NCI-H460 (cell line): ENCODE measurements around the gene SP2. TPM values are rescaled to one million over a fixed set of nuclear protein-coding genes. Genes with fewer than 3 reads are reported as not detected.

Experiments used
- DNase-seq: peaks from one replicate; pipeline ENCODE4 v3.0.0-alpha.2; 2016; ENCODE audit warnings: low read depth; ENCODE audit errors: extremely low read depth
- total RNA-seq: library from RNA; depleted of rRNA; stranded (reverse); fragments of >200 nt; shearing (Covaris generic); gene quantifications from 2 replicates; pipeline ENCODE4 v1.2.3, GENCODE V29; 2014

SP2 gene
- total RNA-seq, 1 experiment from 2014 or later = 2.4 TPM

DNA sequence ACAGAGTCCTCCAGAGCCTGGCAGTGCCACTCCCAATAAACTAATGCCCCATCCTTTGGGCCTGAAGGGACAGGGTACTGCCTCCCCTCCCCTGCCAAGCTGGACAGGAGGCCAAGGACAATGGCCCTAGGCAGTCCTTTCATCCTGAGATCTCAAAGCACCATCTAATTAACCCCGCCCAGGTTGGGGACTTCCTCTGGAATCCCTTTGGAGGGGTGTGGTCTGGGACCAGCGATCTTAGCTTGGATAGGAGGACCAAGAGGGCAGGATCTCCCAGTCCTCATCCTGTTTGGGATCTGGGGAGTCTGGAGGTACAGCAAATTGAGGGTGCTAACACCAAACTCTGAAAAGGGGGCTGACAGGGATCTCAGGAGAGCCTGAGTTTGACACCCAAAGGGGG is 26.9 kb upstream of the SP2 start:
- no peak for DNase-seq

DNA sequence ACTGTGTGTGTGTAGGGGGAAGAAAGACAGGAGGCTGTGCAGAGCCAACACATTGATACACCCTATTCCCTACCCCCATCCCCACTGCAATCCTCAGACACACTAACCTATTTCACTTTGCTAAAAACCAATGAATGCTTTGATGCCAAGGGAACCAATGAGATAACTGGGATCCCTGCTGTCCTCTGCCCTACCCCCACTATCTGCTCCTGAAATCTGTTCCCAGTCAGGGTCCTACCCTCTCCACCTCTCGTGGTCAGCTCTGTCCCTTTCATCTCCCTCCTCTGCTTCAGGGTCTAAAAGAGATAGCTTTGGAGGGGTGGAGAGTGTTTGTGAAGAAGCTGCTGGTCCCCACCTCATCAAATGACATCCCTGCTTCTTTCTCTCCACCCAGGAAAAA is 26.0 kb upstream of the SP2 start:
- no peak for DNase-seq

DNA sequence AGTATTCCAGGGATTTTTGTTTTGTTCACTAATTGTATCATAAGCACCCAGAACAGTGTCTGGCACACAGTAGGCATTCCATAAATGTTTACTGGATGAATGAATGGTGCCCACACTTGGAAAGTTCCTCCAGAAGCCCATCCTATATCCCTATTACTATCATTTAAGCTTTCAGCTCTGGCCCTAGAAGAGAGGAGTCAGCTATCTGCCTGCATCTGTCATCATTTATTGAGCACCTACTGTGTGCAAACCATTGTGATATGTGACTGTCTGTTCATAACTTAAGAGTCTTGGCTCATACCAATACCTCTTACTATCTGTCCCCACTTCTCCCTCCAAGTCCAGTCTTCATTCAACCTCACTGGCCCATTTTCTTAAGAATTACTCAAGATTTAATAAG is 25.0 kb upstream of the SP2 start:
- no peak for DNase-seq

DNA sequence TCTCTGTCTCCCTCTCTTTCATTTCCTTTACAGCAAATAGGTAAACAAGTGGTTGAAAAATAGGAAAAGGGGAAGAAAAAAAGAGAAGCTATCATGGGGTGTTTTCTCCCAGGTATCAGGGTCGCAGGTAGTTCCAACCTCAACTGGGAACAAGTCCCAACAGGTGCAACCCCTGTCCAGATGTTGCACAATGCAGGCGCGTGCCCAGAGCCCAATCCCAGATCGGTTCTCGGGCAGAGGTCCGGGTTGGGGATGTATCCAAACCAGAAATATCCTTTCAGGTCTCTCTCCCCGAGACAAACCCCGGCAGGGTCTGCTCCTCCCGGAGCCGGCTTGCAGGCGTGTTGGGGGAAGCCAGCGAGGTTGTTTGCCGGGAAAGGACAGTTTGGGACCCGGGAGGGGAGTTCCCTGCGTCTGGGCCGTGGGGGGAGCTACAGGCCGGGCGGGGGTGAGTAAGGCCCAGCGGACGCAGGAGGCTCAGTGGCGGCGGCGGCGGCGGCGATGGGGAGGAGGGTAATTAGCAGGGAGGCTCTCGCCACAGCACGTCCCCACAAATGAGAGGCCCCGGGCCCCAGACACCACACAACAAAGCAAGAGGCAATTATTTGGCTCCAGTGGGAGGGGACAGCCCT is 23.9 kb upstream of the SP2 start:
- DNase-seq = no peak

DNA sequence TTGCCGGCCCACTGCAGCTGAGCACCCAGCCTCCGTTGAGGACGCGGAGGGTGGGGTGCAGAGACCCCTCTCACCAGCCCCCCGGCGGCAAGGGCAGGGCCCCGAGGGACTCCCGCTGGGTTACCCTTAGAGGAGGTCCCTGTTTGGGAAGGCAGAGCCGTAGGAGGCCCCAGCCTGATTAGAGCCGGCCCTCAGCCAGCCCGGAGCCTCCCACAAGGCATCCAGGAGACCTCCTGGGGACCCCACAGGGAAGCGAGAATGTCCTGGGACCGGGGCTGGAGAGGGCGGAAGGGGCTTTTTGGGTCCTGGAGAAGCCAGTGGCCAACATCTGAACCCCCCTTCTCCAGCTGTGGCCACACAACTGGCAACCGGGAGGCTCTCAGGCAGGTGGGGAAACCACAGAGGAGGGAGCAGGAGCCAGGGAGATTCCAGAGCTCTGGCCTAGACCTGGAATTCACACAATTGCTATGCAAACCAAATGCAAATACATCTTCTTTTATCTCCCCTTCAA is 23.3 kb upstream of the SP2 start:
- no peak for DNase-seq

DNA sequence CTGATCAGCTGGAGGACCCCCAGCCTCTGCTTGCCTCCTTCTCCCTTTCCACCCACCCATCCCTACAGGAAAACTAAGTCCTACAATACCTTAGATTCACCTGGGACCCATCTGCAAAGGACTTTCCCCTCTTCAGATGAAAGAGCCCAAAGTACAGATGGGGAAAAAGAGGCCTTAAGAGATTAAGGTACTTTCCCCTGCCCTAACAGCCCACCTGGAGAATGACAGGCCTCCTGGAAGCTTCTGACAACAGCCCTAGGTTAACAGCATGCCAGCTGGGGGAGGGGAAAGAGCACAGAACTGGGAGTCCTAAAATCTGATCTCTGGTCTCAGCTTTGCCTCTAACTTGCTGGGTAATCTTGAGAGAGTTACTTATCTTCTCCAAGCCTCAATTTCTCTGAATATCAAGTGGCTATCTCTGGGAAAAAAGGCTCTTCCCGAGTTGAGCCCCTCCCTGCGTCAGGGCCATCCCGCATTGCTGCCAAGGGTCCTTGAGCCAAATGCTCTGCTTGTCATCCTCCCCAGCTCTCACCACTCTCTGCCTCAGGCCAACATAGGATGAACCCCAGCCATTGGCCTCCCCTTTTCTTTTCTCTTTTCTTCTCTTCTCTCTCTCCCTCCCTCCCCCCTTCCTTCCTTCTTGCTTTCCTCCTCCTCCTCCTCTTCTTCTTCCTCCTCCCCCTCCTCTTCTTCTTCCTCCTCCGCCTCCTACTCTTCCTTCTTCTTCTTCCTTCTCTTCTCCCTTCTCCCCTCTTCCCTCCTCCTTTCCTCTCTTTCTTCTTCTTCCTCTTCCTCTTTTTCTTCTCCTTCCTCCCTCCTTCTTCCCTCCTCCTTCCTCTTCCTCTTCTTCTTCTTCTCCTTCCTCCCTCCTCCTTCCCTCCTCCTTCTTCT is 22.6 kb upstream of the SP2 start:
- DNase-seq = no peak

DNA sequence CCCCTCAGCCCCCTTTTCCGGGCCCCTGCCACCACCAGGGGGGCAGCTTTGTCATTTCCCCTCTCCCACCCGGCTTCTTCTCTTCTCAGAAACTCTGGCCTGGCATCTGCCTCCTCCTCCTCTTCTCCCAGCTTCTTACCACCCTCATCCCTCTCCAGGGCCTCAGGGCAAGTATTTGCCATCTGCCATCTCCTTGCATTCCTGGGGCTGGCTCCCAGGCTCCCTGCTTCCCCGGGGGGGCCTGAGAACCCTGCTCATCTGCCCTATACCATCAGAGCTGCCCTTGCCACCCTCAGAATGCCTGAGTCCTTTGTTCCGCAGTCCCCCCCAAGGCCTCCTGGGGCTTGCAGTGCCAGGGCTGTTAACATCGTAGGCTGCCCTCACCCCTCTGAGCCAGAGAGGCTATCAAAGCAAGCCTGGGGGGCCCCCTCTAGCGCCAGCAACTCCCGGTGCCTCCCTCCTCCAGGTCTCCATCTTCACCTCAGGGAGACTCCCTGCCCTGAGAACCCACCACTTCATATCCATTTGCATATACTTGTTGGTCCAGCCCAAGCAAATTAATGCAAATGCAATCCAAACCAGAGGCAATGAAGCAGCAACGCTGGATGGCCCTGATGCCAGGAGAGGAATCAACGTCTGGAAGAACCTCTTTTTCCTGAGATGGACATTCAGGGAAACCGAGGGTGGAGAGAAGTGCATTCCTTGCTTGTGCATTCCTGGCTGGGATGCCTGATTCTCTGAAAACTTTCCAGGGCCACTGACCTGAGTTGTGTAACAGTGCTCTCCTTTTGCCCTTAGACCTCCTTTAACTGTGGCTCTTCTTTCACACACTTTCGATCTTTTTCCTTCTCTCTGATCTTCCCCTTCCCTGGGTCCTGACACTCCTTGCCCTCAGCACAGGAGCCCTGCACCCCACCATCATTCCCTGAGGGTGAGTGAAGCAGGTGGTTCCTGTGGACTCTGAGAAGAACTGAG is 20.7 kb upstream of the SP2 start:
- no peak for DNase-seq

DNA sequence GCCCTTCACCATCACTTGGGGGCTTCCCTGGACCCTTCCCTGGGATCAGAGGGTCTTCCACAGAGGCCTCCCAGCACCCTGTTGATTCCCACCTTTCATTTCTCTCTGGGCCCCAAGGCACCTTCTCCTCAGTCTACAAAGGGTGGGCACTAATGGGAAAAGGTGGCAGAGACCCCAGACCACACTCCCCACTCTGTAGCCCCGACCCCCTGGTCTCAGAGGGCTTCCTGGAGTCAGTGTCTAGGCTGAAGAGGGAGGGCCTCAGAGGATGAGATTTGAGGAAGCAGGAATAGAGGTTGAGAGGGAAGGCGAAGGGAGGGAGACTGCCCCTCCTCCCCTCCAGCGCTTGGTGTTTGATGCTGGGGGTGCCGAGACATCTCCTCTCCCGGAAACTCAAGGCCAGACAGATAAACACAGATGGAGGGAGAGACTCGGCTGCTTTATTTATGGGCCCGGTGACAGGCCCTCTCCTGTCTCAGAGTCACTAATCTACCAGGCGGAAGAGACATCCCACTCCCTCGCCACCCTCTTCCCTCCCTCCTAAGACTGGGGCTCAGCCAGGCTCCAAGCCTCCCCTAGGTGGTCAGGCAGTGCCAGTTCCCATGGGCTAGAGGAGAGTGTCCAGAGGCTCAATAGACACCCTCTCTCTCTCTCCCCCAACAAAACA is 18.5 kb upstream of the SP2 start:
- DNase-seq = no peak

DNA sequence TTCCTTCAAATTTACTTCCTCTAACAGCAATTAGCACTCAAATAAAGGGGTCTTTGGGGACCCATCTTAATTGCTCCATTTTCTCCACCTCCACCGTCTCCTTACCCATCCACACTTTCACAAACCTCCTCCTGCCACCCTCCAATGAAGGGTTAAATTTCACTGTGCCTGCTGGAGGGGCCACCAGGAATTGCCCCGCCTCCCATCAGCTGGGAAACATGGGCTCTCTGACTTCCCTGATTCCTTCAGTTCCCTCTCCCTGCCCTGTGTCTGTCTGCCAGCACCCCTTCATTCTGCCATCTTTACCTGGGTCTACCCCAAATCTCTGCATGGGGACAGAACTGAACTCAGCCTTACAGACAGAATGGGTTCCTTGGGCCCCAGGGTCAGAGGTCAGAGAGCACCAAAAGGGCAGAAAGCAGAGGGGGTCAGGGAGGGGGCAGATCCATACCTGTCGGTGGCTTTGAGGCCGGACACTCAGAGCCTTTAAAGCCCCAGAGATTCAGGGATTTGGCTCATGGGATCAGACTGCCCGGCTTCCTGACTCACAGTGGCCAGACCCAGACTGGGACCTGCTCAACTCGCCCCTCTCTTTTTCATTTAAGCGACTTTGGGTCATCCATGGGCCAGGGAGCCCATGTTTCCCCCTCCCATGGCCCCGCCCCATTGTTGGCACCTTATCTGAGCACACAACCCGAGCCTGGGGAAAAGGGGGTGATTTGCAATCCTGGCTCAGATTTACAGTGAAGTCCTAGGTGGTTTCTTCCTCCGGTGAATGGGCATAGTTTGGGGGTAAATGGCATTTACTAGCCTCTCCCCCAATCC is 17.6 kb upstream of the SP2 start:
- DNase-seq = no peak

DNA sequence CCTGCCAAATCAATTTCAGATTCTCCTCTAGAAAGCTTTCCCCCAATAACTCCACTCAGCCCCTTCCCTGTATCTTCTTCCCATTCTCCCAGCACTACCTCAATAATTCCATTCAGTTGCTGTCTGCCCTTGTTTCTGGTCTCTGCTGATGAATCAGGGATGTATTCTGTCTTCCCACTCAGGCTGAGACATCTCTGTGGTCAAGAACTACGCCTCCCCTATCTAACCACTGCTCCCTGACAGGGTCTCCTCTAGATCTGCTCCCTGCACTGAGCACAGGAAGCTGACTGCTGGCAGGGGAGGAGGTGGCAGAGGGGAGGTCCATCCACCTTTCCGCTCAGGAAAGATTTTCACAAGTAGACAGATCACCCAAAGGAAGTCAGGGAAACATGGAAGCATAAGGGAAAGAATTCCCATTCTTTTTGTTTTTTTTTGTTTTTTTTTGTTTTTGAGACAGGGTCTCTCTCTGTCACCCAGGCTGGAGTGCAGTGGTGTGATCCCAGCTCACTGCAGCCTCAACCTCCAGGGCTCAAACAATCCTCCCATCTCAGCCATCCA is 16.9 kb upstream of the SP2 start:
- DNase-seq = no peak

DNA sequence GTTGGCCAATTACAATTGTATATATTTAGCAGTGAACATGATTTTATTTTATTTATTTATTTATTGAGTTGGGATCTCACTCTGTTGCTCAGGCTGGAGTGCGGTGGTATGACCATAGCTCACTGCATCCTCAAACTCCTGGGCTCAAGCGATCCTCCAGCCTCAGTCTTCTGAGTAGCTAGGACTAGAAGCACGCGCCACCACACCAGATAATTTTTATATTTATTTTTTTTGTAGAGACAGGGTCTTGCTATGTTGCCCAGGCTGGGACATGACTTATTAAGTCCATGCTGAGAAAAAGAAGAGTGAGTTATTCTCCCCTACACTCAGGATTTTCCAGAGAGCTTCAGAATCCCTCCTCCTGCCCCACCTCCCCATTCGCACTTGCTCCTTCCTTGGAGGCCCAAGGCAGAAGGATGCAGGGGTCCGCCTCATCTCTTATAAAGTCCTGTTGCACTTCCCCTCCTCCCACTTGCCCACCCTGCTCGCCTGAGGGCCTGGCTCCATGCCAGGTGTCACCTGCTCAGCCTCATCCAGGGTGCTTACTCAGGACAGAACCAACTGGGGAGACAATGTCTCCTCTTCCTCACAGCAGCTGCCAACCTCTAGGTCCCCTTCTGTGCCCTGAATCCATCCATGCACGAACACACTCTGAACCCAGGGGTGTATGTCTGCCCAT is 16.1 kb upstream of the SP2 start:
- DNase-seq = no peak

DNA sequence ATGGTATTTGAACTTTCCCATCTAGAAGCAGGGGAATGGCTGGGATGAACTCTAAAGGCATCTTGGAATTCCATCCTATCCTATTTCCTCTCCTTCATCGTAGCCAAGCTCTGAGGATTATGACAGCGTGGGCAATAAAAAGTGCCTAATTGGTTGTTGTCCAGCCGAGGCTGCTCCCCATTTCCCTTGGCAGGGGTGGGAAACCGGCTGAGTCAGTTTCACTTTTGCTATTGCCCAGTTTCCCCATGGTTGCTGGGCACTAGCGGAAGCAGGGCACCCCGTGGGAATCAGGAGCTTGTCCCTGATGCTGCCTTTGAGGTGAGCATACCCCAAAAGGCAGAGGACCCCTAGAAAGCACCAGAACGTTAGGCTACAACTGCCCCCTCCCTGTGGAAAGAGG is 13.8 kb upstream of the SP2 start:
- DNase-seq = no peak

DNA sequence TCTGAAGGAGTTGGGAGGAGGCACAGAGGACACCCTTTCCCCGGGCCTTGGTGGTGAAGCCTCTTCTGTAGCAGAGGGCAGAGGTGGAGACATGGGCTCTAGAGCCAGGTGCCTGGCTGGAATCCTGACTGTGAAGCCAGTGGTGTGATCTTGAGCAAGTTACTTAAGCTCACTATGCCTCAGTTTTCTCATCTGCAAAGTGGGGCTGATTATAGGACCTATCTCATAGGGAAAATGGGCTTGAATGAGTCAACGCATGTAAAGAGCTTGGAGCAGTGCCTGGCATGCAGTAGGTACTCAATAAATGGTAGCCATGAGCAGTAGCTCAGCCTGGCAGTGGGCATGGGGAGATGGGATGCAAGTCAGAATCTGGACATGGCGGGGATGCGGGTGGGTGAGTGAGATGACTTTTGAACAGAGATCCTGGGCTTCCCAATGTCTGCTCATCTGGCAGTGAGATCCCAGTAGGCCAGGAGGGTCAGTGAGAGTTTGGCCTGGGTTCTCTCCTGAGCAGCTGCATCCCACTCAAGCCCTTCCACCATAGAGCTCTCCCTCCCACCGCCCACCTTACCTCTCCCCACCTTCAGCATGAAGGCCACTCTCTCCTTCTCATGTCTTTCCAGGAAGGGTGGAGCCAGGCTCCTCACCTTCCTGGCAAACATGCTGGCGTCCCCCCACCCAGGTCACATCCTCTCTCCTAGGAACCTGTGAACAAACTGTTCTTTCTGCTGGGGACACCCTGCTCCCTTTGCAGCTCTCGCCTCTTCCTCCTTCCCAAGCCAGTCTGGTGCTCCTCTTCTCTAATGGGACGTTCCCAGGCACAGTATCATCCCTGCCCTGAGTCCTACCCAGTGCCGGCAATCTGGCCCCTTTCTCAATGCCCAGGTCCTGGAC is 13.1 kb upstream of the SP2 start:
- DNase-seq = no peak

DNA sequence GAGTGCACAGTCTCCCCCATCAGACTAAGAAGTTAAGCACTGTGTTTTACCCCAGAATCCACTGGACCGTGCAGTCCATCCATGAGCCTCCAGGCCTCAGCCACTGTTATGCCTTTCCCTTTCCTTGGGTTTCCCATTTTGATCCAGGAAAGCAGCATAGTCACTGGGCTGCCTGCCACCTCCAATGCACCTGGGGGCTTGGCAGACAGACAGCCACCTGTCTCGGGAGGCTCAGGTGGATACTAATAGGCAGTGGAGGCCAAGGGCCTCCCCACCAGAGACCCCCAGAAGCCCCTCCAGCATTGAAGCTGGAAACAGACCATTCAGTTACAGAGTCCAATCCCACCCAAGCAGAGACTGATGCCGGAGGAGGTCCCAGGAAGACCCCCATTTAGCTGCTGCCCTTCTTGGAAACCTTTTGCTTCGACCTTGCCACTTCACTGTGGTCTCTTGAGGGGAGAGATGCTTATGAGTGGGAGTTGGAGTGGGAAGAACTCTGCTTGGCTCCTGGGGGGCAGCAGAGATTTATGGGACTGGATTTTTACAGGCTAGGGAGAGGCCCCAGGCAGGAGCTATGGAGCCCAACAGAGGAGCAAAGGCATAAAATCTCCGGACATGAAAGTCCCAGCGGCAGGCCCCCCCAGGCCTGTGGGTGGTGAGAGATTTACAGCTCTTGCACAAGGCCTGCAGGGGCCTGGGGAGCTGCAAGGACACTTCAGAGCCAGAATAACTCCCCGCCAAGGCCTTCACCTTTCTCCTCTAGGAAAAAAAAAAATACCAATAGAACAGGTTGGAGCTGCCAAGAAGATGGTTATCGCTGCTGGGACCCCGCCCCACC is 12.2 kb upstream of the SP2 start:
- DNase-seq = no peak

DNA sequence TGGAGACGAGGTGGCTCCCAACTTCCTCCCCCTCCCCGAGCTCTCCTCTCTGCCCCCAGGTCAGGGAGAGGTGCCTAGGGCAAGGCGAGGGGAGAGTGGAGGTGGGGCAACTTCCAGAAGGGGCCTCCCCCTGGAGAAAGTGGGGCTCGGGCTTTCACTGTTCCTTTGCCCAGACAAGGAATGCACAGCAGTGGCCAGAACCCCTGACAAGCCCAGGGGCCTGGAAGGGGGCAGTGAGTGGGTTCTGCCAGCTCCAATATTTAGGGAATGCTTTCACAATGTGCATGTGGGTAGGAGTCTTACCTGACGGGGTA is 11.7 kb upstream of the SP2 start:
- no peak for DNase-seq

DNA sequence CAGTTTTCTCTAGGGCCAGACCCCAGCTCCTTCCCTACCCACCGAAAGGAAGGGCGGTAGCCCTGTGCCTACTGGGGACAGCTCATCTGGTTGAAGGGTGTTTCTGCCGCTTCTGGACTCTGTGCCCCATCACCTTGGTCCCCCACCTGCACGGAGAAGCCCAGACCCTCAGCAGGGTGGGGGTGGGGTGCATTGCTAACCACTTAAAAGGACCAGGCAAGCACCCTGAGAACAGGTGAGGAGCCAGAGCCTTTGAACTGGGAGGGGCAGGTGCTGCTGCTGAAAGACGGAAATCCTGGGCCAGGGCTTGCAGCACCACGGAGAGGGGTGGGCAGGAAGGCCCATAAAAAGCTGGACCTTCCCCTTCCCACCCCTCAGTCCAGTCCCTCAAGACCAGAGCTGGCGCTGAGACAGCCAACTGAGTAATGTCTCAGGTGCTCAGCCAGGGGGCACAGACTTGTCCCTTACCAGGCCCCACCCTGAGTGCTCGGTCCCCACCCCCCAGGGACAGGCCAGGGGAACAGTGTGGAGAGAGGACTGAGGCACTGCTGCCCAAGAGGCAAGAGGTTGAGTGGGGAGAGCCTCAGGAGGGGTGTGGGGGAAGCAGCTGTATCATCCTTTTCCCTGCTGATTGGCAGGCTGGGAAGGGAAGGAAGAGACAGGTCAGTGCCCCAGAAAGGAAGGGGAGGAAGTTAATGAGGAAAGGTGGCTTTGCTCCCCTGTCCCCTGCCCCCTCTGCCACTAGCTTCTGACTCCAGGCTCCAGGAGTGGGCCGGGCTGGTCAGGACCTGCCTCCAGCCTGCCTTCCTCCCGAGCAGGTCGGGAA is 10.9 kb upstream of the SP2 start:
- no peak for DNase-seq
